ENCODE results near the gene DCDC2C.

The DCDC2C gene

DNA sequence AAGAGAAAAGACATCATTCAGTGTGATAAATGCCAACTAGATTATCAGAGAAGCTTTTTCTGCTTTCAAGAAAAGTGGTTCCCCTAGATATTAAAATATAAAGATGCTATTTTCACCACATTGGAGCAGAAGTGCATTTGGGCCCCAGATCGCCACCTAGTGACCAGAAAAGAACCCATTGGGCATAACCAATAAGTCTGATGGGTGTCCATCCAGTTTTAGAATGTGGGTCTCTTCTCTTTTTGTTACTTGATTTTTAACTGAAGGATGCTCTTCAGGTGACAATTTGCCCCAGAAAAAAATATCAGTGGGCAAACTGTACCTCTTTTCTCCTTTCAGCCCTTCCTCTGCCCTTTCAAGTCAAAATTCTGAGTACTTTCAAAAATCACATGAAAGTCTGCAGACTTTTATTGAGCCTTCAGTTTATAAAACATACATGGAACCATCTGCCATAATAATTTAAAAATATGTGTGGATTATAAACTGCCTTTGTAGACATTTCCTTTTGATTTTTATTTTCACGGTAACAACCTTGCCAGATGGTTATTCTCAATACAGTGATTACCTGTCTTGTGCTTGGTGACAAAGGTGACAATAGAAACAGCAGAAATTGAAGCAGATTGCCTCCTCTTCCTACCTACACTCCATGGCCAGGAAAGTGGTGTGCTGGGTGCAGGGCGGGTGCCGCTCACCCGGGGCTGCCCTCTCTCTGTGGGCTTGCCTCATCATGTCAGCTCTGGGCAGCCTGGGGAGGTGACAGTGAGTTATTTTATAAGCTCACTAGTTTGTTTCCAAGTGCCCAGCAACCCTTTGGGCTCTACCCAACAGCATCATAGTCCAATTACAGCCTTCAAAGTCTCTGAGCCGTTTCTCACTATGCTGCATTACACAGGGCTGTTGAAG is 124.5 kb downstream of the DCDC2C start:
- DNase-seq (ENCODE audit: low read depth in 2 of 2): no peak

DNA sequence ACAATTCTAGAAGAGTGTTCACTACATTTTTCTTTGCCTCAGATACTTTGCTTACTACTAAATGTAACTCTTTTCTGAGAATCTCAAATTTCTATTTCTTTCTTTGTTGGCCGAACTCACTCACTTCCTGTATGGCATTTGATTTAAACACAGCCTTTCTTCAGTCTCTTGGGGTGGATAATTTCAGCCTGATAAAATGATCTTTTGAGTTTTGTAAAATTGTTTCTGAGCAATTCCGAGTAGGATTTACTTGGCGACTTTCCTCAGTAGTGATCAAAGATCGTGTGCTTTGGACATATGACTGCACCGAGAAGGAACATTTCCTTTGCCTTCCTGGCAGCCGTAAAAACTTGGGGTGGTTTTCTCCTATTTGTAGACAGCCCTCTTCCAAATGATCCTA is 127.4 kb downstream of the DCDC2C start:
- no peak for DNase-seq (ENCODE audit: low read depth in 2 of 2)

DNA sequence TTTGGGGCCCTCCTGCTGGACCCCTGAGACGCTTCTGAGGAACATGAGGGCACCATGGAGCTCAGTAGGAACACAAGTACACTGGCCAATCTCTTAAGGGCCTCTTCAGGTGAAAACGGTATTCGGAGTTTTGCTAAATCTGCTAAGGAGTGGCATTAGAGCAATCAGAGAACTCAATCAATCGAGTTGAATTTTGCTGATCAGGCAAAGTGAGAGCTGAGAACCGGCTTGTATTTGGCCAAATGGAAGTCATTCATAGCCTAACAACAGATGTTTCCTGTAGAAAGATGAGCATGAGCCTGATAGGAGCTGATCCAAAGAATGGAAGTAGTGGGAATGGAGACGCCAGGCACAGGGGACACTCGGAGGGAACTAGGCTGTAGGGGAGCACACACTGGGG is 133.7 kb downstream of the DCDC2C start:
- DNase-seq (ENCODE audit: low read depth in 2 of 2): no peak

DNA sequence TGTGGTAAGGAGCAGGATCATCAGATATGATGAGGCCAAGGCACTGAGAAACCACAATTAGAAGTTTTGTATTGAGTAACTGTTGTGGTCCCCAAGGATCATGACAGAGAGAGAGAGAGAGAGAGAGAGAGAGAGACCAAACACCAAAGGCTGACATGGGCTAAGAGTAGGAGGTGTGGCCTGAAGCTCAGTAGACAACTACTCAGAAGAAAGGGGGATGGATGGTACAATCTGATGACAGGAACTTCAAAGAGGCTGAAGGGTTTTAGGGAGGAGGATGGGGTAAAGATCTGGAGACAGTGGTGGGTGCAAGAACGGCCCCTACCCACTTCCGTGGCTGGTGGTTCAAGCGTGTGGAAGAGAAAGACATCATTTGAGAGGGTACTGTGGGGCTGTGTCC is 135.0 kb downstream of the DCDC2C start:
- DNase-seq (ENCODE audit: low read depth in 2 of 2): no peak

DNA sequence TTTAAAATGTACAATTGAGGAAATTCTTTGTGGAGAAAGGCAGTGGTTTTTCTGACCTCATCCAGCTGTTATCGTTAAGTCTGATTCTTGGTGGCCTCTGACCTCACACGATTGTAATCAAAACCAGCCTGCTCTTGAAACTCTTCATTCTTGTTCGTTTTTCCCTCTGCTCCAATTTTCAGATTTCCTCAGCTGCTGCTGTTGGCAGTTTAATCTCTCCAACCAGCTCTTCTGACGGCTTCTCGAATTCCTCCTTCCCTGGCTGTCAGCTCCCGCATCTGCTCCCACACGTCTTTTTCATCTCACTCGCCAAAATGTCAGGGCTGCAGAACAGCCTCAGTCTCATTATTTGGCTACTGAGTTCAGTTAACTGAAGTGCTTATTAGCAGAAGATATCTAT is 136.1 kb downstream of the DCDC2C start:
- no peak for DNase-seq (ENCODE audit: low read depth in 2 of 2)

DNA sequence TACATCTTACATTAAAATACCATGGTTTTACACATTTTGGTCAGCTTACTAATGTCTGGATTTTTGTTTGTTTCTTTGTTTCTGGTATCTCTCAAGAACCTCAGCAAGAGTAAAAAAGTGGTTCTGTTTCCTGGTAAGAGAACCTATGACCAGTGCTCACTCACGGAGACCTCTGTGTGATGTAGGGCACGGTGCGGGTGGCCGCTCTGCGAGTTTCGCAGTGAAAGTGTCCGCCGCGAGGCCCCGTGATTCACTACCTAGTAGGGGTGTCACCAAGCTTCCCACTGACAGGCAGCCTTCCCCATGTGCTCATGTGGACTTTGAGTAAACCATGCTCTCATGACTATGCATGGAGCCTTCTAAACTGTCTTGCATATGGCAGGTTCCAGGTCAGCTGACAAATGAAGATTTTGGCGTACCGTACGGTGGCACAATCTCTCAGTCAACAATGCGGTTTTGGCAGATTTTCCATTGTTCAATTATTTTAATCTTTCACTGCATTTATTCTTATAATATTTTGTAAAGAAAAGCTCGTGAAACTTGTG is 137.3 kb downstream of the DCDC2C start:
- DNase-seq (ENCODE audit: low read depth in 2 of 2): no peak

DNA sequence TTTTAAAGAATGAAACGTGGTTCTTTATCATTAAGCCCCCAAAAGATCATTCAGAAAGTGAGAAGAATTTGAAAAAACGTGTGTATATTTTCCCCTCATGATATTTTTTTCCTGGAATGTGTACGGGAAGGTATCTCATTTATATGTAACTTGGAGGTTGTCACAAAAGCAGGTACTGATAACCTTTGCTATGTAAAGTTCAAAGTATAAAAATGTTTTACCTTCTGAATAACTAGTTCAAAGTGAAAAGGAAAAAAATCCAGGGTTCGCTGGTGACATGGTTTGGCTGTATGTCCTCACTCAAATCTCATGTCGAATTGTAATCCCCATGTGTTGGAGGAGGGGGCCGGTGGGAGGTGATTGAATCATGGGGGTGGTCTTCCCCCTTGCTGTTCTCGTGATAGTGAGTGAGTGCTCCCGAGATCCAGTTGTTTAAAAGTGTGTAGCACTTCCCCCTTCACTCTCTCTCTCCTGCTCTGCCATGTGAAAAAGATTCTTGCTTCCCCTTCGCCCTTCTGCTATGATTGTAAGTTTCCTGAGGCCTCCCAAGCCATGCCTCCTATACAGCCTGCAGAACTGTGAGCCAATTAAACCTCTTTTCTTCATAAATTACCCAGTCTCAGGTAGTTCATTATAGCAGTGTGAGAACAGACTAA is 144.2 kb downstream of the DCDC2C start:
- no peak for DNase-seq (ENCODE audit: low read depth in 2 of 2)

DNA sequence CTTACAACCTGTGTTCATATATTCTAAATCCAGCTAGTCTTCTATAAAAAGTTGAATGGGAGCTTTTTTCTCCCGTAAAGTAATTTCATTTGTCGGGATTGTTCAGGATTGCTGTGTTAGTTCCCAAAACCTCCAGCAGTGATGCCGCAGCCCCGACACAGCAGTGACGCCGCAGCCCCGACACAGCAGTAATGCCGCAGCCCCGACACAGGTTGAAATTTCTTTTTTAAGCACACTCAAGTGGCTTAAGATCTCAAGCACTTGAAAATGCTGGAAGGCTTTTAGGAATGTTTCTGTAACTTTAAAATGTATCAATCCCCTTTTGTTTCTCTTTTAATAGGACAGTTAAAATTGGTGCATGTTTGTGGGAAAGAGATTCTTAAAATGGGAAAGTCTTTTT is 145.4 kb downstream of the DCDC2C start:
- no peak for DNase-seq (ENCODE audit: low read depth in 2 of 2)

DNA sequence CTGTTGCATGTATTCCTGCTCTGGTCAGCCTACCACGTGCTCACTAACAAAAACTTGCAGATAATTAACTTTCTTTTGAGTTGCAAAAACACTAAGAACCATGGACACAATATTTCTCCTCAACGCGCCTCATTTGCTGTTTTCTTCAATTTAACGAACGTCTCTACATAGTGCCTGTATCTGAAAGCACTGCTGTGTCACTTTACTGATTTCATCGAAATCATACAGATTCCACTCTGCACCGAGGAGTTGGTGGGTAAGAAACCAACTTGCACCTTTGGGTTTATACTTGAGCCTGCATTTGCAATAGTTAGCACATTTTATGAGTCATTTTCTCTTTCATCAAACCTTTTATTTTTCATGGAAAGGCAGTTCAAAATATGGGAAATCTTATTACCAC is 145.8 kb downstream of the DCDC2C start:
- DNase-seq (ENCODE audit: low read depth in 2 of 2): no peak

DNA sequence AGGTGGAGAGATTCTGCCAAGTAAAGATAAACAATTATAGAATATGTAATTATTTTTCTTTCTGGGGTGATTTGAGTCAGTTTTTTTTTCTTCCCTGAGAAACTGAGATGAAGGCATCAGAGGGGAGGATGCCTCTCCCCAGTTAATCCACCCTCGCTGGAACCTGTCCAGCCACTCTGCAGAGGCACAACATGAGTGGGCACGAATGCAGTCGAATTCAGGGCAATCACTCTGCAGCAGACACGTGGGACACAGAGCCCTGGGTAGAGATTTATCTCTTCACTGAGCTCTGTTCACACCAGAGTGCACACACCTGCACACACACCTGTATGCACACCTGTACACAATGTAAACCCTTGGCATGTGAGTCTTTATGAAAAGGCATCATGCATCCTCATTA is 154.2 kb downstream of the DCDC2C start:
- DNase-seq (ENCODE audit: low read depth in 2 of 2): no peak

DNA sequence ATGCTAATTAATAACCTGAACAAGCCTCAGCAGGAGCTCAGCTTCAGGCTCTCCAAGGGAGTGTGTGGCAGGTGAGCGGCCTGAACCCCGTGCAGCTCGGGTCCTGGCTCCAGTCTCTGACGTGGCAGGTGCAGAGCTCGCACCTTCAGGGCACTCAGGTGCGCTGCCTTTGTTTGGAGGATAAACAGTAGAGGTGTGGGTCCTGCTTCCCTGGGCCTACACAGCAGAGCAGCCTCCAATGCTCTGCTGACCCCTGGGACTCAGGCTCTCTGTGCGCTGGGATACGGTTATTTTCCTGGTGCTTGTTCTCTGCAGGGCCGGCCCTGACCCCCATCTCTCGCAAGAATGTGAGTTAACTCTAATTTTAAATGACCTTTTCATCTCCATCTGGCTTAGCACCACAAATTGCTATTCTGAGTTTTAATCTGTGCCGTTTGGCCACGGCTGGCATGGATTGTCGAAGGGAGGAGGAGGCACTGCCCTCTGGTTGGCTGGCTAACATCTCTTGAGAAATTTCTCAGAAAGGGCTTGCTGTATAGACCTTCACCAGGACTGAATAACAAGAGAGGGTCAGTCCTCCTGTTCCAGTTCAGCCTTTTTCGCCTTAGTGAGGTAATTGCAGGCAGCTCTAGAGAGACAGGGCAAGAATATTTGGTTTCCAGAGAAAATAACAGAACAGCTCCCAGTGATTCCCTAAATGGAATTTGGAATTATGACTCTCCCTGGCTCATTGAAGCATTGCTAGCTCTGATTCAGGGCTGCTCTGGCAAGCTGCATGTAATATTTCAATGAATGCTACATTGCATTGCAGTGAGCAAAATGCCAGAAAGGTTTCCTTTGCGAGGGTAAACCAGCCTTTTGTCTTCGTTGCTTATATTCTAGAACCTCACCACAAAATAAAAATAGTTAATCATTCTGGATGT is 161.8 kb downstream of the DCDC2C start:
- DNase-seq (ENCODE audit: low read depth in 2 of 2): no peak

DNA sequence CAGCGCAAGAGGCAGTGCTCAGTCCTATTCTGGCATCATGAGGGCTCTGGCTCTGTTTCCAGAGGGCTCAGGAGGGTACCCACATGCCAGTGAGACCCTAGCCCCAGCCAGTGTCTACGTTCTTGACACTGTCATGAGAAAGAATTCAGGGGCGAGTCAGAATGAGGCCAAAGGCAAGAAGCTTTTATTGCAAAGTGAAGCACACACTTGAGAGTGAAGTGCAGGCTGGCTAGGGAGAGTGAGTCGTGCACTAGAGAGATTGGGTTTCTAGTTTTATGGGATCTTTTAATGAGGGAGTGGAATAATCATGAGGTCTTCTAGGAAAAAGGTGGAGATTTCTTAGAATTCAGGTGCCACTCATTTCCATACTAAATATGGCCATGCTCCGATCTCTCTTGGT is 164.1 kb downstream of the DCDC2C start:
- no peak for DNase-seq (ENCODE audit: low read depth in 2 of 2)

DNA sequence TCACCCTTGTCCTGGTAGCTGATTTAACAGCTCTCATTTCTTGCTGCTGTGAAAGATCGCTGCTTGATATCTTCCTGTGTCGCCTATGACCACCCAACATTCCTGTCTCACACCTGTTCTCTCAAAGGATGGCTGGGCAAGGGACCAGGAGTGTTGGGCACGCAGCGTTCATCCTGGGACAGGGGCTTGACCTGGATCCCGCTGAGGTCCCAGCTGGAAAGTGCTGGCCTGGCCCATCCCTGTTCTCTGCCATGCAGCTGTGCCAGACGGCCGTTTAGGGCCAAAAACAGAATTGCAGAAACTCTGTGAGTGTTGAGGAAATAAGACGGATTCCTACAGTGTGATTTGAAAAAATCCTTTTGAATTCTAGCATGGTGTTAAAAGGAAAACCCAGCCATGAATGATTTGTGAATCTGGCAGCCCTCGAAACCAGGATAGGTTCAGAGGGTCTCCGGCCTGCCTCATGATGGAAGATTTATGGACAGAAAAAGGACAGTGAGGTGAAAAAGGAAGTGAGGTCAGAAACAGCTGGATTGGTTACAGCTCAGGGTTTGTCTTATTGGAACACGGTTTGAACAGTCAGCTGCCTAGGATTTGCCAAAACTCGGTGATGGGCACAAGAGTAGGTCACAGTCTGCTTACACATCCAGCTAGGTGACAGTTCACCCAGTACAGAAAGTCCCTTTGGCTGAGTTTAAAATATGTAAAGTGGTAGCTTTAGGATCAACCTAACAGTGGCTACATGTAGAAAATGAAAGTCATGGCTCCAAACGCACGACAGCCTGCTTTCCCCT is 164.8 kb downstream of the DCDC2C start:
- DNase-seq (ENCODE audit: low read depth in 2 of 2): no peak

DNA sequence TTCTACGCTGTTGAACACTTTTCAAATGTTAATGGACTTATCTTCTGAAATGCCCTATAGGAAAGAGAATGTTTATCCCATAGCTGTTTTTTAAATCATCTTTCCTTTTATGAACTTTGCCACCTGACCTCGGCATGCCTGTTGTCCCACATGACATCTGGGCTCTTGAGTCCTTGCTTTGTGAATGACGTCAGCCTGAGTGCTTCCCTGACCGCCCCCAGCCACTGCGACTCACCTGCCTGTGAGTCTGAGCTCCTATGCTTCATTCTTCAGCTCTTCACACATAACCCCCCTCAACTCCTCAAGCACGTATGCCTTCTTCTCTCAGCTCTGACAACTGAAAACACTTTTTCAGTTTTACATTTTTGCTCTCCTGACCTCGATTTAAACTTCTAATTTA is 166.8 kb downstream of the DCDC2C start:
- DNase-seq (ENCODE audit: low read depth in 2 of 2): no peak

DNA sequence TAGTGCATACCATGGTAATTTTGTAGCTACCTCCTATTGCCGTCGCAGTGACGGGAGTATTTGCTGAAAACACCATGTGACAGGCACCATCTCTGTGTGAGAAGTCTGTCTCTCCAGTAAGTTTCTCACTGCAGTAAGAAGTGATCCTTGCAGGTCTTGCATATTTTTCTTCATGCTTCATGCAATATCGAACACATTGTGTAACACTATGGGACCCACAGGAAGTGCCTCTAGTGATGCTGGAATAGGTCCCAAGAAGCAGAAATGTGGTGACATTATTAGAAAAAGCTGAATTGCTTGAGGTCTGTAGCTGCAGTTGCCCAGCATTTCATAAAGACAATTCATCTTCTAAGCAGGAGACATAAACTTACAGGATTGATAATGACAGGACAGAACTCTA is 167.6 kb downstream of the DCDC2C start:
- DNase-seq (ENCODE audit: low read depth in 2 of 2): no peak

DNA sequence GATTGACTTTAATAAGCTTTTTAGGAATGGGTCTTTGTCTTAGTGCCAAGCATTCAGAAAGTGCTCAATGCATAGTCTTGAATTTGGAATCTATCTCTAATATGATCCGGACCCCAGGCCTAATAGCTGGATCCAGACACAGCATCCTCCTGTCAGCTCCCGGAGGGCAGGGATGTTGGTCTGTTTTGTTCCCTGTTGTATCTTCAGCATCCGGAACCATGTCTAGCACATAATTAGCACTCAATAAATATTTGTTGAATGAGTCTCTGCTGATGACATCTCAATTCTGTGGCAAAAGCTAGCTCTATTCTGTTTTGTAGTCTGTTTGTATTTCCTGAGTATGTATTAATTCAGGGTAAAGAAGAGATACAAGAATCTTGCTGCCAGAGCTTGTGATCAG is 169.1 kb downstream of the DCDC2C start:
- no peak for DNase-seq (ENCODE audit: low read depth in 2 of 2)

DNA sequence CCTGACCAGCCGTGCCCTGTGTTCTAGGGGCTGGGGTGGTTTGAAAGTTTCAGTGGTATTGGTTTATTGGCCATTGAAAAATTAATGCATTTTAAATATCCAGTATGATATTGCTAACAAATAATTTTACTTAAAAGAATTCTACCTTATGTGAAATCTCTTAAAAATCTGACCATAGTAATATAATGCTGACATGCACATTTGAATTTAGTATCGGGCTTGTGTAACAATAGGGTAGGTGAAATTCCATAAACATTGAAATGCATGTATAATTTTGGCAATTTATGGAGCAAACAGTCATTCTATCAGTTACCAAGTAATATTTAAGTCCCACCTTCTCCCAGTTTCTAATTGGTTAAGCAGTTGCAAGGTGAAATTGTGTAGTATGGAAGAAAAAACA is 170.5 kb downstream of the DCDC2C start:
- DNase-seq (ENCODE audit: low read depth in 2 of 2): no peak

DNA sequence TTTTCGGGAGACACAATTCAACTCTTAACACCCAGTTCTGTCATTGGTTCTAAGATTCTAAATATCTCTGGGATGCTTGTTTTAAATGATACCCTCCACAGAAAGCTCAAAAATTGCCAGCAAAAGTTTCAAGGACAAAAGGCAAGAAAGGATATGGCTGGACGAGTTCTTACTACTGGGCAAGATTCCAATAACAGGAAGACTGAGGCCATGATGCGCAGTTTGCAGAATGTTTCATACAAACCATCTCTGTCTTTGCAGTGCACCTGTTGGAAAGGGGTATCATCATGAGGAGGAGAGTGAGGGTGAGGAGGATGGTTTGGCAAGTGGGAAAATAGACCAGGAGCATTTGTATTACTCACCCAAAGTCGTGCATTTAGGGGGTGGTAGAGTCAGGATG is 172.8 kb downstream of the DCDC2C start:
- DNase-seq (ENCODE audit: low read depth in 2 of 2): no peak

DNA sequence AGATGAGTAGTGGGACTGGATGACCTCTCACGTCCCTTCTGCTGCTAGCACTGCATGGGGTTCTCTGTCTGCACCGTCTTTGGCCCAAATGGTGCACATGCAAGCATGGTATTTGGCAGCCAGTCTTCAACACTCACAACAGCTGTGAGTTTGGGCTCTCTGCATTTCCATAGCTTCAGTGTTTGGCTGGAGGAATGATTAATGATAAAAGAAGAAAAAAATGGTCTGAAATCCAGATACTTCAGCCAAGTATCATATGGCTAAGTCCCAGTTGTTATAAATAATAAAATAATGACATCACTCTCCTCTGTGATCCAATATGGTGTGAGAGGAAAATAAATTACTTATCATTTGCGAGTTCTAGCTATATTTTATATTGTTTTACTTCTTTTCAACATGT is 173.3 kb downstream of the DCDC2C start:
- no peak for DNase-seq (ENCODE audit: low read depth in 2 of 2)

DNA sequence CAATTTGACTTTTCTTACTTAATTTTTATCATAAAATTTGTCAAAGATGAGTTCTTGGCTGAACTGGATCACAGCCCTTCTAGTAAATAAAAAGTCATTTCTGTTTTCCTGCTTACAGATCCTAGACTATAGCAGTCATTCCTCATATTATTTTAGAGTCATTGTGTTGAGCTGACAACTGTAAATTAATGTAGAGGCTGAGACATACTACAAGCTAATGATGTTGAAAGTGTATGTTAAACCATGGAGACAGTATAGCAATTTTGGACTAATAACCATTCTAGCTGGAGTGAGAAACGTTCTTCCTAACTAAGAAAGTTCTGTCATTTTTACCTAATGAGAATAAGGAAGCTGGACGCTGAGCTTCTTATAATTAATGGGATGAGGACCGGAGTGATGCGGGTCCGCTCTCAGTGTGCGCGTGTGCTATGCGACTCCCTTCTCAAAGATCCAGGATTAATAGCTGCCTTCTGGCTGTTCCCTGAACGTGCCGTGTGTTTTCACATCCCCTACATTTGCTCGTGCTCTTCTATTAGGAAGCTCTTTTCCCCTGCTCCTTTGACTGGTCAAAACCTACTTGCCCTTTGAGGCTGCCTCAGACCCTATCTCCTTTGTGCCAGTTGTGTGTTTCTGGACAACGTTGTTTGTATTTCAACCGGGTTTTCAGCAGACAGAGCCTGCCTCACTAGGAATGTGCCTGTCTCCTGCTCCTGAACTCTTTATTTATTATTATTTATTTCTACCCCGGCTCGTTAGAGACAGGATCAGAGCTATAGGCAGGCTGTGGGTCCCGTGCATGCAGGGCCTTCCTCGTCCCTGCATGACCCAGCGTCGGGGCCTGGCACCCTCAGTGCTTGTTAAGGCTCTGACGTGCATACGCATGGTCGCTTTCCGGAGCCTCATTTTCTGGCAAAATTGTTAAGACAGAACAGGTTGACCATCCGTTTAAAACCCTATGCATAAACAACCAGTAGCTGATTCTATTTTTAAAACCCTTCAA is 182.6 kb downstream of the DCDC2C start:
- no peak for DNase-seq (ENCODE audit: low read depth in 2 of 2)
